HEK293T (cell line): ENCODE measurements around the gene ANKFN1.

ENCODE experiments used
- CTCF ChIA-PET: fragments of 350-600 bp; formaldehyde crosslinking; extraction: SDS; loops from one replicate; lab custom pipeline; 2021; ENCODE audit warnings: antibody characterized with exemption, inconsistent platforms; lab: Yijun Ruan, JAX
- POLR2A ChIA-PET: fragments of 350-600 bp; formaldehyde crosslinking; extraction: SDS; loops from one replicate; lab custom pipeline; 2020; ENCODE audit warnings: antibody characterized with exemption, inconsistent platforms; lab: Yijun Ruan, JAX
- DNase-seq: peaks from one replicate; pipeline ENCODE4 v3.0.0; 2012; ENCODE audit warnings: mixed read lengths; ENCODE audit errors: extremely low spot score
- ARNT ChIP-seq: fragments of 450-650 bp; IDR thresholded peaks from 2 replicates; pipeline ENCODE4 v1.6.1; 2017; ENCODE audit warnings: mild to moderate bottlenecking
- BHLHE40 ChIP-seq: fragments of 450-650 bp; IDR thresholded peaks from 2 replicates; pipeline ENCODE4 v1.6.1; 2016; ENCODE audit warnings: mild to moderate bottlenecking, moderate library complexity, borderline replicate concordance
- CTBP1 ChIP-seq: fragments of 450-650 bp; IDR thresholded peaks from 2 replicates; pipeline ENCODE4 v1.6.1; 2016; ENCODE audit warnings: borderline replicate concordance
- ELF4 ChIP-seq: fragments of 450-650 bp; IDR thresholded peaks from 2 replicates; pipeline ENCODE4 v1.6.1; 2017; ENCODE audit warnings: antibody characterized with exemption
- FOXA1 ChIP-seq: fragments of 450-650 bp; IDR thresholded peaks from 2 replicates; pipeline ENCODE4 v1.6.1; 2016; ENCODE audit warnings: mild to moderate bottlenecking
- FOXK2 ChIP-seq: fragments of 450-650 bp; IDR thresholded peaks from 2 replicates; pipeline ENCODE4 v1.6.1; 2016; ENCODE audit warnings: mild to moderate bottlenecking
- FOXM1 ChIP-seq: fragments of 450-650 bp; IDR thresholded peaks from 2 replicates; pipeline ENCODE4 v1.6.1; 2017; ENCODE audit warnings: mild to moderate bottlenecking, borderline replicate concordance
- HDGF ChIP-seq: fragments of 450-650 bp; IDR thresholded peaks from 2 replicates; pipeline ENCODE4 v1.6.1; 2017; ENCODE audit warnings: antibody characterized with exemption, borderline replicate concordance
- L3MBTL2 ChIP-seq: fragments of 450-650 bp; conservative IDR thresholded peaks from 2 replicates; pipeline ENCODE4 v1.6.1; 2016; ENCODE audit warnings: mild to moderate bottlenecking
- LEF1 ChIP-seq: fragments of 450-650 bp; IDR thresholded peaks from 2 replicates; pipeline ENCODE4 v1.6.1; 2017; ENCODE audit warnings: mild to moderate bottlenecking, borderline replicate concordance
- NFRKB ChIP-seq: fragments of 450-650 bp; IDR thresholded peaks from 2 replicates; pipeline ENCODE4 v1.6.1; 2016; ENCODE audit warnings: mild to moderate bottlenecking, moderate library complexity
- SP1 ChIP-seq: fragments of 450-650 bp; IDR thresholded peaks from 2 replicates; pipeline ENCODE4 v1.6.1; 2017
- SUZ12 ChIP-seq: fragments of 450-650 bp; IDR thresholded peaks from 2 replicates; pipeline ENCODE4 v1.6.1; 2016; ENCODE audit warnings: mild to moderate bottlenecking
- TARDBP ChIP-seq: fragments of 450-650 bp; IDR thresholded peaks from 2 replicates; pipeline ENCODE4 v1.6.1; 2016
- ZNF384 ChIP-seq: fragments of 450-650 bp; IDR thresholded peaks from 2 replicates; pipeline ENCODE4 v1.6.1; 2016
- TF ChIP-seq, protein P1 (sequence below): fragments of 450-650 bp; IDR thresholded peaks from 2 replicates; pipeline ENCODE4 v1.6.1; 2016

The ANKFN1 gene

DNA sequence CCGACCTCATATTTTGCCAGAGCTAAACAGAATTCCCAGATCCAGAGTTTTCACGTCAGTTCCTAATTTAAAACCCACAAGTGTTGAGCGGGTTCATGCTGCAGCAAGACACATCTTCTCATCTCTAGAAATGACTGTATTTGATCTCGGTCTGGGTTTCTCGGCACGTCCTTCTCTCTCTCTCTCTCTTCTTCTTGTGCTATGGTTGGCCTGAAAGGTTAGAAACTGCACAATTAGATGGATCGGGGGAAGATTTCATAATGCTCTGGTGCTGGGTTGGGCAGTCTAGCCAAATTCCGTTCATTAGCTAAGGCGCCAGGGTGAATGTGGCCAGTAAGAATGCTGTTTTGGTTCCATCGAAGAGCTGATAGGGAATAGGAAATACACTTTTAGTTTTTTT, 281.3 kb downstream of the ANKFN1 start:
- TF ChIP-seq TARDBP (no peak), ELF4 (no peak), ARNT (no peak), NFRKB (no peak), CTBP1 (no peak), SP1 (no peak), FOXA1 (no peak), BHLHE40 (no peak), LEF1 (no peak), FOXK2 (no peak), HDGF (no peak), SUZ12 (no peak), L3MBTL2 (no peak), ZNF384 (no peak), FOXM1 (no peak)
- TF ChIP-seq, protein P1, sequence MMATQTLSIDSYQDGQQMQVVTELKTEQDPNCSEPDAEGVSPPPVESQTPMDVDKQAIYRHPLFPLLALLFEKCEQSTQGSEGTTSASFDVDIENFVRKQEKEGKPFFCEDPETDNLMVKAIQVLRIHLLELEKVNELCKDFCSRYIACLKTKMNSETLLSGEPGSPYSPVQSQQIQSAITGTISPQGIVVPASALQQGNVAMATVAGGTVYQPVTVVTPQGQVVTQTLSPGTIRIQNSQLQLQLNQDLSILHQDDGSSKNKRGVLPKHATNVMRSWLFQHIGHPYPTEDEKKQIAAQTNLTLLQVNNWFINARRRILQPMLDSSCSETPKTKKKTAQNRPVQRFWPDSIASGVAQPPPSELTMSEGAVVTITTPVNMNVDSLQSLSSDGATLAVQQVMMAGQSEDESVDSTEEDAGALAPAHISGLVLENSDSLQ: no peak
- CTCF ChIA-PET: no interaction called here
- DNase-seq: no peak
- POLR2A ChIA-PET: no interaction called here

DNA sequence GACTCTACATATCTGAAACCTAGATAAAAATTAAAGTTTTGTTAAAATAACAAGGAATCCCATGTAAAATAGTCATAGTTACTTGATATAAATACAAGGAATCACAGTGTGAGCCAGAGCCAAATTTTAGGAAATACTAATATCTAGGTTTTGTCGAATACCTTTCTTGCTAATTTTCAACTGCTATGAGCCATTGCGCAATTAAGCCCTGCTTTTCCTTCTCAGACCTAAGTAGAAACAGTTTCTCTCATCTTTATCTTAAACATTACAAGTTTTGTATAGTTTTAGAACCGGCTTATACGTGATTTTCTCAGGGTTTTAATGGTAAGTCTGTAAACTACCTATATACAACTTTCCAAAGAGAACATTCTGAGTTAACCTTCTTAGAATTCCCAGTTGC, 282.9 kb downstream of the ANKFN1 start:
- no peak for DNase-seq
- CTCF ChIA-PET: no interaction called here
- TF ChIP-seq ELF4: no peak
- TF ChIP-seq SUZ12: no peak
- TF ChIP-seq L3MBTL2: no peak
- TF ChIP-seq FOXA1: no peak
- no peak for TF ChIP-seq ZNF384
- no peak for TF ChIP-seq ARNT
- TF ChIP-seq FOXK2: no peak
- no peak for TF ChIP-seq BHLHE40
- TF ChIP-seq, protein P1: no peak
- no peak for TF ChIP-seq NFRKB
- no peak for TF ChIP-seq HDGF
- TF ChIP-seq TARDBP: no peak
- no peak for TF ChIP-seq CTBP1
- no peak for TF ChIP-seq LEF1
- no peak for TF ChIP-seq SP1
- TF ChIP-seq FOXM1: no peak
- POLR2A ChIA-PET: no interaction called here

DNA sequence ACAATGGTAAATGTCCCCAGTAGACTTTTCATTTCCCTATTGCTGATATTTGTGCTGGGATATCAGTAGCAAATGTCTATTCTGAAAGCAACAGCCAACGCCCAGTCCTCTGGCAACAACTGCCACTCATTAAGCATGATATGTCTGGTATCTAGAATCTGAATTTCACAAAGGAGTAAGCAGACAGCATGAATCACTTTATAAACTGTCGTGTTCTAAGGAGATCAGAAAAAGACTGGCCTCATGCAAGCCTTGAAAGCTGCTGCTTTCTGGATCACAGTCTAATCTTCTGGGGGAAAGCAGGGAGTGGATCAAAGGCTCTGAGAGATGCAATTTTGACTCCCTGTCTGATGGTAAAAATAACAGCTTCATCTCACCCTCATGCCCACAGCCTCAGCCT, 287.1 kb downstream of the ANKFN1 start:
- POLR2A ChIA-PET: no interaction called here
- CTCF ChIA-PET: interaction anchor here (0.7 kb wide), 1 partner anchor 339 kb away, joined by 3 read pairs; no protein-coding TSS in a partner anchor
- DNase-seq: no peak
- TF ChIP-seq ZNF384 (no peak), FOXK2 (no peak), CTBP1 (no peak), ELF4 (no peak)
- TF ChIP-seq, protein P1: no peak

DNA sequence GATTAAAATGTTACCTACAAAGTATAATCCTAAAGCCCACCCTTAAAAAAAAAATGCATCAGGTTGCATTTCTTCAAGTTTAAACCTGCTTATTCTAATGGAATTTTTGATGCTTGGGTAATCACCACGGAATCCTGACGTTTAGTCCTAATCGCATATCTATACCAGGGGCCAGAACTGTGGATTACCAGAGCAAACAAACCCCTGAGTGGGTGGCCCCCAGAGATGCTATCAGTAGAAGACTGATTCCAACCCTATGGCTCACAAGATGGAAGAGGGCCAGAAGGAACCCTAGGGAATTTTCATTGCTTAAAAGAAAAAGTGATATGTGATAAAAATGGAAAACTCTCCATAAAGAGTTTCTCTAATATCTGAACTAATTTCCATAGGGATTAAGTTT, 288.0 kb downstream of the ANKFN1 start:
- POLR2A ChIA-PET: no interaction called here
- CTCF ChIA-PET: interaction anchor here (0.7 kb wide), 1 partner anchor 338 kb away, joined by 3 read pairs; no protein-coding TSS in a partner anchor
- no peak for DNase-seq
- TF ChIP-seq BHLHE40: no peak
- TF ChIP-seq, protein P1: no peak
- no peak for TF ChIP-seq ELF4
- no peak for TF ChIP-seq SP1
- TF ChIP-seq FOXM1: no peak
- no peak for TF ChIP-seq HDGF
- TF ChIP-seq ARNT: no peak
- no peak for TF ChIP-seq ZNF384

DNA sequence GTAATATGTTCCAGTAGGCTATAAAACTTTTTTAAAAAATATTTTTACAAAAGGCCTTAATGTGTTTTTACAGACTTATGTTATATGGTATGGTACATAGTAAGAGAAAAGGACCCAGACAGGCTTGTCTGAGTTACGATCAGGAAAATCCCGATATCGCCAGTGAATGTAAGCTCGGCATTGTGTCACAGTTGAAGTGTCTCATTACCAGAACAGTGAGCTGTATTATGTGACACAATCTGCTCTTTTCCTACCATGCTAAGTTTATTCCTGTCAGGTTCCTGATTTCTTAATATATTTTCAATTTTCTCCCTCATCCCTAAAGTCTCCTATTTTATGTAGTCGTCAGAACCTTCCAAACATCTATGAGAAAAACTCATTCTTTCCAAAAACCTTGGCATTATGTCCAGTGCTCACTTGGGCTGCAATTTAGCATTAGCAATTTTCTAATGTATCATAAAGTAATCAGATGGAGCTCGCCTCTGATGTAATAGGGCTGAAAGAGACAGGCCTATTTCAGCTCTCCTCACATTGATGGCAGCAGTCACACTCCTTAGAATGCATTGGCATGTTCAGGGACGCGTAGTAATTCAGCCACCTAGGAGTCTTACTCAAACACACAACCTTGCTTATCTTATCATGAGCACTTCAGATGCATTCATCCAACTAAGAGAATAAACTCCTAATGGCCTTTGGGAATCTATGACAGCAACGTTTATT, 292.6 kb downstream of the ANKFN1 start:
- DNase-seq: no peak
- POLR2A ChIA-PET: no interaction called here
- CTCF ChIA-PET: no interaction called here

More for the DNA sequence above, 292.6 kb downstream of the ANKFN1 start:
- TF ChIP-seq FOXA1: no peak
- TF ChIP-seq FOXM1: no peak
- no peak for TF ChIP-seq NFRKB
- TF ChIP-seq L3MBTL2: no peak
- TF ChIP-seq TARDBP: no peak
- TF ChIP-seq, protein P1: no peak
- TF ChIP-seq SP1: no peak
- TF ChIP-seq CTBP1: no peak
- no peak for TF ChIP-seq ZNF384
- no peak for TF ChIP-seq BHLHE40
- TF ChIP-seq HDGF: no peak
- no peak for TF ChIP-seq ELF4
- no peak for TF ChIP-seq SUZ12
- TF ChIP-seq ARNT: no peak
- TF ChIP-seq LEF1: no peak
- no peak for TF ChIP-seq FOXK2
